ENCODE measurements around the gene CCDC137. TPM values are rescaled to one million over a fixed set of nuclear protein-coding genes. Genes with fewer than 3 reads are reported as not detected.

Gene CCDC137
- total RNA-seq, 1 donor from 2014 or later: 41.3 TPM

DNA sequence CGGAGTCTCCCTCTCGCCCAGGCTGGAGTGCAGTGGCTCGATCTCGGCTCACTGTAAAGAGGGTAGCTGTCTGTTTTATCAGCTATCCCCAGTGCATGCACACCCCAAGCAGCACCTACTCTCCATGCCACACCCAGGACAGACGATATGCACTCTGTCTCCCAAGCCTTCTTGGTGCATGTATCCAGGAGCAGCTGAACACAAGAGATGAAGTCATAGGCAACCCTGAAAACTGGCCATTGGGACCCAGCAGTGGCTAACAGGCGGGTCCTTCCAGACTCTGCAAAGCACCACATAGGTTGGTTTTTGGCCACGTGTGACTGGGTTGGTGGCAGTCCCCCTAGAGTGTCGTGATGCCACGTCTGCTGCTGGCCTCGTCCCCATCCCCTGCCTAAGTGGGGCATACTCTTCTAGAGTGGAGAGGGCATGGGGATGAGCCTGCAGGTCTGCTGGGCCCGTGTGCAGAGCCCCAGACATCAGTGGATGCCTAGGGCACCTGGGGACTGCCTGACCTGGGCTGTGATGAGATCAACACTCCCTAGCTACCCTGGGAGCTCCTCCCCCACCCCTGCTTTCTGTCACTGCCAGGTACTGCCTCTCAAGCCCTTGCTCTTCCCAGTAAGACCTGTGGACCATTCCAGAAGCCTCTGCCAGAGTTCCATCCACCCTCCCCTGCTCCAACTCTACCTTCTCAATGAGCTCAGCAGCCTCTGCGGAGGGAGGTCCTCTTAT, 19.5 kb upstream of the CCDC137 start:
- no peaks in the 10 kb centered on the region for H3K9me3 Mint-ChIP-seq
- H3K27ac Mint-ChIP-seq: no peak overlapping the region
- H3K36me3 Mint-ChIP-seq (ENCODE audit: low read depth): no peaks in the 10 kb centered on the region
- ATAC-seq (ENCODE audit: low read depth): no peak
- intact Hi-C loops (cut with micrococcal nuclease): no loop called here
- H3K27me3 Mint-ChIP-seq: peaks cover 19% of the 10 kb centered on the region
- no peak overlapping the region for H3K4me3 Mint-ChIP-seq
- peaks cover 2% of the 10 kb centered on the region for H3K4me1 Mint-ChIP-seq
- CTCF ChIA-PET: no interaction called here
- POLR2A ChIA-PET: interaction anchor here (0.6 kb wide), 2 partner anchors 16 to 808 kb away, joined by 3 to 5 read pairs; no protein-coding TSS in a partner anchor
- DNase-seq: no peak
- TF ChIP-seq, protein P1, sequence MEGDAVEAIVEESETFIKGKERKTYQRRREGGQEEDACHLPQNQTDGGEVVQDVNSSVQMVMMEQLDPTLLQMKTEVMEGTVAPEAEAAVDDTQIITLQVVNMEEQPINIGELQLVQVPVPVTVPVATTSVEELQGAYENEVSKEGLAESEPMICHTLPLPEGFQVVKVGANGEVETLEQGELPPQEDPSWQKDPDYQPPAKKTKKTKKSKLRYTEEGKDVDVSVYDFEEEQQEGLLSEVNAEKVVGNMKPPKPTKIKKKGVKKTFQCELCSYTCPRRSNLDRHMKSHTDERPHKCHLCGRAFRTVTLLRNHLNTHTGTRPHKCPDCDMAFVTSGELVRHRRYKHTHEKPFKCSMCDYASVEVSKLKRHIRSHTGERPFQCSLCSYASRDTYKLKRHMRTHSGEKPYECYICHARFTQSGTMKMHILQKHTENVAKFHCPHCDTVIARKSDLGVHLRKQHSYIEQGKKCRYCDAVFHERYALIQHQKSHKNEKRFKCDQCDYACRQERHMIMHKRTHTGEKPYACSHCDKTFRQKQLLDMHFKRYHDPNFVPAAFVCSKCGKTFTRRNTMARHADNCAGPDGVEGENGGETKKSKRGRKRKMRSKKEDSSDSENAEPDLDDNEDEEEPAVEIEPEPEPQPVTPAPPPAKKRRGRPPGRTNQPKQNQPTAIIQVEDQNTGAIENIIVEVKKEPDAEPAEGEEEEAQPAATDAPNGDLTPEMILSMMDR (IDR thresholded peaks at IDR 0.05): no peak

DNA sequence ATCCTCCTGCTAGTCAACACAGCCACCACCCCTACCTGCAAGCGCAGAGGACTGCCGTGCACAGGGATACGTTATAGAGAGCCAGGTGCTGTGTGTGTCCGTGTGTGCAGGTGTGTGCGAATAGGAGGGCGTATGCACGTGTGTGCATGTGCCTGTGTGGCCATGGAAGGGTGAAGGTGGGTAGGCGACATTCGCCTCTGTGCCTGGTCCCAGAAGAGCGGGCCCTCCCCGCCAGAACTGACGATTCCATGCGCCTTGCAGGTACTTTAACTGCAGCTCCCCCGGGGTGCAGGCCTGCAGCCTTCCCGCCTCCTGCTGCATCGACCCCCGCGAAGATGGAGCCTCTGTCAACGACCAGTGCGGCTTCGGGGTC, 18.9 kb upstream of the CCDC137 start:
- intact Hi-C loops (cut with micrococcal nuclease): no loop called here
- peaks cover 19% of the 10 kb centered on the region for H3K27me3 Mint-ChIP-seq
- CTCF ChIA-PET: interaction anchor here (0.6 kb wide), 1 partner anchor 135 kb away, joined by 3 read pairs; the partner anchor contains the start of gene ACTG1
- no peaks in the 10 kb centered on the region for H3K9me3 Mint-ChIP-seq
- peaks cover 2% of the 10 kb centered on the region for H3K4me1 Mint-ChIP-seq
- TF ChIP-seq, protein P1 (IDR thresholded peaks at IDR 0.05): no peak
- H3K36me3 Mint-ChIP-seq (ENCODE audit: low read depth): no peaks in the 10 kb centered on the region
- POLR2A ChIA-PET: interaction anchor here (0.6 kb wide), 1 partner anchor 16 kb away, joined by 3 read pairs; no protein-coding TSS in a partner anchor
- no peak overlapping the region for H3K27ac Mint-ChIP-seq
- H3K4me3 Mint-ChIP-seq: no peak overlapping the region
- ATAC-seq (ENCODE audit: low read depth) (no peak), DNase-seq (no peak)

DNA sequence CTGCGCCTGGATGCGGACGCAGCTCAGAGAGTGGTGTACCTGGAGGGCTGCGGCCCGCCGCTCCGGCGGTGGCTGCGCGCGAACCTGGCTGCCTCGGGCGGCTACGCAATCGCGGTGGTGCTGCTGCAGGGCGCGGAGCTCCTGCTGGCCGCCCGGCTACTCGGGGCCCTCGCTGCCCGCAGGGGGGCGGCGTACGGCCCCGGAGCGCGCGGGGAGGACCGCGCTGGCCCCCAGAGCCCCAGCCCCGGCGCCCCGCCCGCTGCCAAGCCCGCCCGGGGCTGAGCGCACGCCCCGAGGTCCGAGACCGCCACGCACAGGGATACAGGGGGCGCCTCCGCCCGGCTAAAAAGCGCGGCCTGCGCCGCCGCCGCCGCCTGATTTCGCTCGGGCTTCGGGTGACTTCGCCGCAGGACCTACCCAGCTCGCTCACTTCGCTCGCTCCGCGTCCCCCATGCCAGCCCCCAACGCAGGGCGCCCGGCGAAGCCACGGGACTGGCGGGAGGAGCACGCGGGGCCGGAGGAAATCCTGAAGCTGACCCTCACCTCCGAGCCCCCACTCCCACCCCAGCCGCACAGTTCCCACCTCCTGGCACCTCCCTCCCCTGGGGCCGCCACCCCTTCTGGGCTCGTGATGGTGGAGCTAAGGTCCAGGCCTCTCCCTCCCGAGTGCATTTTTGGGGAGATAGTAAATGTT, 18.4 kb upstream of the CCDC137 start:
- Mint-ChIP-seq H3K4me1 (peaks cover 8% of the 10 kb centered on the region), H3K27me3 (peaks cover 19% of the 10 kb centered on the region), H3K9me3 (no peaks in the 10 kb centered on the region), H3K36me3 (ENCODE audit: low read depth) (no peaks in the 10 kb centered on the region), H3K27ac (no peak overlapping the region), H3K4me3 (no peak overlapping the region)
- TF ChIP-seq, protein P1 (IDR thresholded peaks at IDR 0.05): no peak
- DNase-seq (no peak), ATAC-seq (ENCODE audit: low read depth) (no peak)
- intact Hi-C loops (cut with micrococcal nuclease): no loop called here
- POLR2A ChIA-PET: no interaction called here
- CTCF ChIA-PET: interaction anchor here (0.6 kb wide), 1 partner anchor 135 kb away, joined by 3 read pairs; the partner anchor contains the start of gene ACTG1

DNA sequence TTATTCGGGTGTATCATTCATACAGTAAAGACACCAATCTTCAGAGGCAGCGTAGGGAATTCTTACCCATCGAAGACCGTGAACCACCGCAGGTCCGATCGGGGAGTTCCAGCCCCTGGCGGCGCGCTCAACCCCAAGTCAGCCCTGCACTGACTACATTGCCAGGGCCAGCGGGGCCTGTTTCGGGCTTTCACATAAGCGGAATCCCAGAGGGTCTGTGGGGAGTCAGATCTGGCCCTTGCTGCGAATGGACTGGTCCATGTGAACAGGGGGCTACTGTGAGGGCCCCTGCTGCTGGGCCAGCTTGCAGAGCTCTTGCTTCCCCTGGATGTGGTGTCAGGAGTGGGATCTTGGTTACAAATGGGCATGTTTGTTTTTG, 17.8 kb upstream of the CCDC137 start:
- Mint-ChIP-seq H3K27ac (no peak overlapping the region), H3K4me3 (no peak overlapping the region), H3K27me3 (peaks cover 22% of the 10 kb centered on the region), H3K9me3 (no peaks in the 10 kb centered on the region), H3K4me1 (peaks cover 13% of the 10 kb centered on the region), H3K36me3 (ENCODE audit: low read depth) (no peaks in the 10 kb centered on the region)
- DNase-seq (no peak), ATAC-seq (ENCODE audit: low read depth) (no peak)
- intact Hi-C loops (cut with micrococcal nuclease): no loop called here
- CTCF ChIA-PET: no interaction called here
- POLR2A ChIA-PET: no interaction called here
- TF ChIP-seq, protein P1 (IDR thresholded peaks at IDR 0.05): no peak

DNA sequence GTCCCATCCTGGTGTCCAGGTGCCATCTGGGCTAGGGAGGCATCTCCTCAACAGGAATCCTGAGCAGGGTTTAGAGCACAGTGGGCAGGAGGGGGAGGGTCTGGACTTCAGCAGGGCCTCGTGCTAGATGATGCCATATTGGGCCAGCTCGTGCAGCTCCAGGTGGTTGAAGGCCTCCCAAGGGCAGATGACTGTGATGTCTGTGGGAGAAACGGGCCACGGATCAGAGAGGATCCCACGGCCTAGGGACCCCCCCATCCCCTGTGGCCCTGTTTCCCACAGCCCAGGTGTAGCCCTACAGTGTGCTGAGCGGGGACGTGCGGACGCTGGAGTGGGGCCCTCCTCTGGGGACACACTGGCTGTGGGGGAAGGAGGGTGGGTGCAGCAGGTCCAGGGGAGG, 15.6 kb upstream of the CCDC137 start:
- Mint-ChIP-seq H3K4me3 (no peak overlapping the region), H3K36me3 (ENCODE audit: low read depth) (no peaks in the 10 kb centered on the region), H3K27ac (no peak overlapping the region), H3K27me3 (peaks cover 22% of the 10 kb centered on the region), H3K9me3 (no peaks in the 10 kb centered on the region), H3K4me1 (peaks cover 19% of the 10 kb centered on the region)
- ChIA-PET CTCF (no interaction called here), POLR2A (interaction anchor here (0.6 kb wide), 1 partner anchor 17 kb away, joined by 3 read pairs; no protein-coding TSS in a partner anchor)
- TF ChIP-seq, protein P1 (IDR thresholded peaks at IDR 0.05): no peak
- DNase-seq (no peak), ATAC-seq (ENCODE audit: low read depth) (no peak)
- intact Hi-C loops (cut with micrococcal nuclease): no loop called here
